Activated naive CD4-positive, alpha-beta T cell treated with anti-CD3 and anti-CD28 coated beads, Interleukin-2, amount 50 U/mL, for 16 hours (primary cell): ENCODE results near the gene SLC12A5.

Experiments
- DNase-seq: peaks from one replicate; pipeline ENCODE4 v3.0.0-alpha.2; 2020

Gene SLC12A5

GRCh38 chr20:46006964-46007363, 22.1 kb upstream of the SLC12A5 start:
- no peak for DNase-seq

- no peak for DNase-seq
These were observed 21.3 kb upstream of the SLC12A5 start for GRCh38 chr20:46007671-46008070.

- no peak for DNase-seq
These were observed 19.2 kb upstream of the SLC12A5 start for GRCh38 chr20:46009816-46010215.

GRCh38 chr20:46010491-46011391, 18.3 kb upstream of the SLC12A5 start:
- DNase-seq, result peak; percentile 56

- DNase-seq, result peak; percentile 34
These were observed 17.2 kb upstream of the SLC12A5 start for GRCh38 chr20:46011631-46012482.

GRCh38 chr20:46012921-46013320, 16.1 kb upstream of the SLC12A5 start:
- DNase-seq, result no peak

- no peak for DNase-seq
These were observed 15.6 kb upstream of the SLC12A5 start for GRCh38 chr20:46013322-46013828.

GRCh38 chr20:46013829-46014516, 15.0 kb upstream of the SLC12A5 start:
- peak; percentile 76 for DNase-seq

GRCh38 chr20:46014517-46015396, 14.3 kb upstream of the SLC12A5 start:
- no peak for DNase-seq

GRCh38 chr20:46017272-46017671, 11.7 kb upstream of the SLC12A5 start:
- no peak for DNase-seq

GRCh38 chr20:46018112-46018511, 10.9 kb upstream of the SLC12A5 start:
- no peak for DNase-seq

- no peak for DNase-seq
These were observed 10.4 kb upstream of the SLC12A5 start for GRCh38 chr20:46018611-46019010.

- DNase-seq, result no peak
These were observed 8.5 kb upstream of the SLC12A5 start for GRCh38 chr20:46020555-46020954.

- peak; percentile 49 for DNase-seq
These were observed 7.4 kb upstream of the SLC12A5 start for GRCh38 chr20:46021361-46022359.

GRCh38 chr20:46022411-46023147, 6.4 kb upstream of the SLC12A5 start:
- DNase-seq, result peak; percentile 80

- DNase-seq, result no peak
These were observed 5.9 kb upstream of the SLC12A5 start for GRCh38 chr20:46023148-46023484.

GRCh38 chr20:46023999-46024398, 5.0 kb upstream of the SLC12A5 start:
- DNase-seq, result no peak

- no peak for DNase-seq
These were observed 3.6 kb upstream of the SLC12A5 start for GRCh38 chr20:46025376-46025783.

GRCh38 chr20:46027245-46027853, 1.7 kb upstream of the SLC12A5 start:
- DNase-seq, result no peak

- DNase-seq, result no peak
These were observed 905 bp upstream of the SLC12A5 start for GRCh38 chr20:46028110-46028509.
